ENCODE measurements around the gene CERK. TPM values are rescaled to one million over a fixed set of nuclear protein-coding genes. Genes with fewer than 3 reads are reported as not detected.

CERK gene
- total and polyA plus RNA-seq, 2 of the 8 experiments (the other 6 are each of a cell fraction or from before 2014, with no cell fraction given): 26.6 to 59.0 TPM

DNA sequence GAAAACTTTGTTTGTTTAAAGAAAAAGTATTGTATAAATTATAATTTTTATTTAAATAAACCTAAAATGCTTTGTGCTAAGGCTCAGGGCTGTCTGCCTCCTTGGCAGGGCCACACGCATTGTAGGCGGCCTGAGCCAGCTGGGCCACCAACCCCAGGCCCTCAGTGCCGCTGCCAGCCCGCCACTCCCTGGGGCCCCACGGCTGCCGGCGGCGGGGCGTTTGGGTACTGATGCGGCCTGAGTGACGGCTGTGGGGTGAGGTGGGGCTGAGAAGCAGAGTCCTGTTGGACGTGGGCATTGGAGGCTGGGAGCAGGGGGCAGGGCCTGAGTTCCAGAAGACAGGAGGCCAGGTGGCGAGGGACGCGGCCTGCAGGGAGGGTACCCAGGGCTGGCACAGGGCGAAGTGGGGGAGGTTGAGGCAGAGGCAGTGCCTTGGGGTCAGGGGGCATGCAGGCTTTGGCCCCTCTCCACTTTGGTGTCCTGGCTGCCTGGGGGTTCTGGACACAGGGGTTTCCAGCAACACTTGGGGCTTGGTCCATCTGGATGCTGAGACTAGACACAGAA lies 58.3 kb downstream of the CERK start:
- H2AFZ ChIP-seq (ENCODE audit: low read length): no peak overlapping the region
- H2BK5ac ChIP-seq (ENCODE audit: low read depth, low read length): no peak overlapping the region
- H3K56ac ChIP-seq (replicated peaks; ENCODE audit: insufficient read length, low read depth, low read length): no peak overlapping the region
- H2AK5ac ChIP-seq (ENCODE audit: low read depth, low read length): no peak overlapping the region
- H3K4me3 ChIP-seq (ENCODE audit: extremely low read depth in 1 of 4, insufficient read depth in 2 of 4, low read depth in 3 of 4, low read length in 4 of 4): no peak overlapping the region
- H3K23ac ChIP-seq (ENCODE audit: insufficient read length): no peak overlapping the region
- H3K4me1 ChIP-seq (replicated peaks in 1 of 4; ENCODE audit: control insufficient read depth in 3 of 4, insufficient read depth in 4 of 4, low read length in 3 of 4): no peaks in the 10 kb centered on the region
- POLR2A ChIA-PET (ENCODE audit: partially characterized antibody): interaction anchor here (1.4 kb wide), 1 partner anchor 44 kb away, joined by 4 read pairs; no protein-coding TSS in a partner anchor
- no peak overlapping the region for H2BK20ac ChIP-seq (ENCODE audit: low read length)
- no peak overlapping the region for H3K4me2 ChIP-seq (ENCODE audit: insufficient read depth in 1 of 2, low read depth in 2 of 2, low read length in 2 of 2)
- no peak overlapping the region for H4K5ac ChIP-seq (ENCODE audit: insufficient read length, low read depth, low read length)
- no peaks in the 10 kb centered on the region; a peak in 1 of 8 replicates for H3K36me3 ChIP-seq (ENCODE audit: control insufficient read depth in 2 of 4, insufficient read depth in 4 of 4, low read length in 3 of 4)
- peak overlapping the region; percentile 14; the same call in 1 of the 2 replicates for H4K8ac ChIP-seq (ENCODE audit: extremely low read depth, insufficient read depth, low read length)
- H3K27me3 ChIP-seq (replicated peaks in 1 of 4; ENCODE audit: control insufficient read depth in 3 of 4, extremely low read depth in 1 of 4, insufficient read depth in 3 of 4, low read length in 3 of 4): no peaks in the 10 kb centered on the region
- H3K23me2 ChIP-seq (ENCODE audit: low read depth, low read length): peaks cover 3% of the 10 kb centered on the region; the same call in 1 of the 2 replicates
- CTCF ChIA-PET (ENCODE audit: partially characterized antibody): interaction anchor here (1.0 kb wide), 1 partner anchor 117 kb away, joined by 3 read pairs; no protein-coding TSS in a partner anchor
- no peak overlapping the region for H3K14ac ChIP-seq (ENCODE audit: insufficient read length)
- H3K27ac ChIP-seq (ENCODE audit: low read depth, low read length): no peak overlapping the region
- no peaks in the 10 kb centered on the region for H3K79me1 ChIP-seq (ENCODE audit: low read depth, low read length)
- no peak overlapping the region for H3K18ac ChIP-seq (ENCODE audit: extremely low read depth, low read length)
- no peak overlapping the region for H3K9ac ChIP-seq (replicated peaks in 1 of 4; ENCODE audit: extremely low read depth in 1 of 4, low read depth in 3 of 4, low read length in 3 of 4)
- no peaks in the 10 kb centered on the region for H3K79me2 ChIP-seq (ENCODE audit: control insufficient read depth in 1 of 2, insufficient read depth in 2 of 2, low read length in 2 of 2)
- WGBS, 2 experiments (ENCODE audit: extremely low coverage in 1 of 2, insufficient coverage in 1 of 2, insufficient read length in 1 of 2, insufficient replicate concordance in 2 of 2, low coverage in 1 of 2, low lambda C conversion rate in 2 of 2, missing lambda C conversion rate in 1 of 2): 95% methylated on average over 16 of the region's 16 CpGs; no CpG with 5 or more reads in 1 of the 2 experiments
- H2BK12ac ChIP-seq (ENCODE audit: low read depth, low read length): no peak overlapping the region
- no peak overlapping the region for H3K4ac ChIP-seq (replicated peaks; ENCODE audit: insufficient read length, low read depth, low read length)
- DNase-seq (ENCODE audit: low read depth in 1 of 2, low spot score in 2 of 2): no peak
- no peak for FAIRE-seq
- H4K91ac ChIP-seq (replicated peaks; ENCODE audit: insufficient read length, low read length): no peak overlapping the region
- H3K9me3 ChIP-seq (ENCODE audit: insufficient read depth in 2 of 2, low read depth in 1 of 2, low read length in 1 of 2): no peaks in the 10 kb centered on the region
- no peak overlapping the region for H2BK120ac ChIP-seq (replicated peaks; ENCODE audit: low read depth, low read length)
- H4K20me1 ChIP-seq (replicated peaks in 1 of 2; ENCODE audit: control insufficient read depth in 1 of 2, insufficient read depth in 2 of 2, low read length in 2 of 2): no peaks in the 10 kb centered on the region
- no peak overlapping the region for H2BK15ac ChIP-seq (ENCODE audit: low read length)
- TF ChIP-seq, protein P1, sequence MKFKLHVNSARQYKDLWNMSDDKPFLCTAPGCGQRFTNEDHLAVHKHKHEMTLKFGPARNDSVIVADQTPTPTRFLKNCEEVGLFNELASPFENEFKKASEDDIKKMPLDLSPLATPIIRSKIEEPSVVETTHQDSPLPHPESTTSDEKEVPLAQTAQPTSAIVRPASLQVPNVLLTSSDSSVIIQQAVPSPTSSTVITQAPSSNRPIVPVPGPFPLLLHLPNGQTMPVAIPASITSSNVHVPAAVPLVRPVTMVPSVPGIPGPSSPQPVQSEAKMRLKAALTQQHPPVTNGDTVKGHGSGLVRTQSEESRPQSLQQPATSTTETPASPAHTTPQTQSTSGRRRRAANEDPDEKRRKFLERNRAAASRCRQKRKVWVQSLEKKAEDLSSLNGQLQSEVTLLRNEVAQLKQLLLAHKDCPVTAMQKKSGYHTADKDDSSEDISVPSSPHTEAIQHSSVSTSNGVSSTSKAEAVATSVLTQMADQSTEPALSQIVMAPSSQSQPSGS (IDR thresholded peaks at IDR 0.05; ENCODE audit: low read length): no peak
- TF ChIP-seq NANOG (IDR thresholded peaks at IDR 0.05; ENCODE audit: insufficient read depth, low read depth, low read length, poor library complexity, severe bottlenecking) (no peak), SUZ12 (IDR thresholded peaks at IDR 0.05; ENCODE audit: low read length) (no peak), TAF1 (IDR thresholded peaks at IDR 0.05; ENCODE audit: low read depth, low read length) (no peak), TCF12 (IDR thresholded peaks at IDR 0.05; ENCODE audit: low read depth, low read length) (no peak), SP4 (IDR thresholded peaks at IDR 0.05; ENCODE audit: low read length) (no peak), PHF8 (conservative IDR thresholded peaks at IDR 0.05; ENCODE audit: low read depth, low read length) (no peak), TAF7 (optimal IDR thresholded peaks at IDR 0.05; ENCODE audit: borderline replicate concordance, low read depth, low read length) (no peak), ZNF274 (IDR thresholded peaks at IDR 0.05; ENCODE audit: borderline replicate concordance, extremely low read depth, low read length) (no peak), EP300 (IDR thresholded peaks at IDR 0.05; ENCODE audit: borderline replicate concordance in 1 of 2, low read depth in 2 of 2, low read length in 2 of 2) (no peak)
- TF ChIP-seq, protein P2, sequence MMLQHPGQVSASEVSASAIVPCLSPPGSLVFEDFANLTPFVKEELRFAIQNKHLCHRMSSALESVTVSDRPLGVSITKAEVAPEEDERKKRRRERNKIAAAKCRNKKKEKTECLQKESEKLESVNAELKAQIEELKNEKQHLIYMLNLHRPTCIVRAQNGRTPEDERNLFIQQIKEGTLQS (IDR thresholded peaks at IDR 0.05; ENCODE audit: insufficient read depth, low read depth, low read length): no peak

Measured in H1 (cell line).